Measurements from ENCODE around the gene MAPKAPK5. TPM values are rescaled to one million over a fixed set of nuclear protein-coding genes. Genes with fewer than 3 reads are reported as not detected.
"Not testable (repeated sequence)": the region's sequence is repeated elsewhere in the genome, so short reads cannot be mapped to it uniquely, and the experiment has no call there.

The MAPKAPK5 gene, protein sequence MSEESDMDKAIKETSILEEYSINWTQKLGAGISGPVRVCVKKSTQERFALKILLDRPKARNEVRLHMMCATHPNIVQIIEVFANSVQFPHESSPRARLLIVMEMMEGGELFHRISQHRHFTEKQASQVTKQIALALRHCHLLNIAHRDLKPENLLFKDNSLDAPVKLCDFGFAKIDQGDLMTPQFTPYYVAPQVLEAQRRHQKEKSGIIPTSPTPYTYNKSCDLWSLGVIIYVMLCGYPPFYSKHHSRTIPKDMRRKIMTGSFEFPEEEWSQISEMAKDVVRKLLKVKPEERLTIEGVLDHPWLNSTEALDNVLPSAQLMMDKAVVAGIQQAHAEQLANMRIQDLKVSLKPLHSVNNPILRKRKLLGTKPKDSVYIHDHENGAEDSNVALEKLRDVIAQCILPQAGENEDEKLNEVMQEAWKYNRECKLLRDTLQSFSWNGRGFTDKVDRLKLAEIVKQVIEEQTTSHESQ
- total RNA-seq (2014; rRNA removed; shearing (Covaris generic)), result 87.2 and 94.3 TPM in 2 replicates

DNA sequence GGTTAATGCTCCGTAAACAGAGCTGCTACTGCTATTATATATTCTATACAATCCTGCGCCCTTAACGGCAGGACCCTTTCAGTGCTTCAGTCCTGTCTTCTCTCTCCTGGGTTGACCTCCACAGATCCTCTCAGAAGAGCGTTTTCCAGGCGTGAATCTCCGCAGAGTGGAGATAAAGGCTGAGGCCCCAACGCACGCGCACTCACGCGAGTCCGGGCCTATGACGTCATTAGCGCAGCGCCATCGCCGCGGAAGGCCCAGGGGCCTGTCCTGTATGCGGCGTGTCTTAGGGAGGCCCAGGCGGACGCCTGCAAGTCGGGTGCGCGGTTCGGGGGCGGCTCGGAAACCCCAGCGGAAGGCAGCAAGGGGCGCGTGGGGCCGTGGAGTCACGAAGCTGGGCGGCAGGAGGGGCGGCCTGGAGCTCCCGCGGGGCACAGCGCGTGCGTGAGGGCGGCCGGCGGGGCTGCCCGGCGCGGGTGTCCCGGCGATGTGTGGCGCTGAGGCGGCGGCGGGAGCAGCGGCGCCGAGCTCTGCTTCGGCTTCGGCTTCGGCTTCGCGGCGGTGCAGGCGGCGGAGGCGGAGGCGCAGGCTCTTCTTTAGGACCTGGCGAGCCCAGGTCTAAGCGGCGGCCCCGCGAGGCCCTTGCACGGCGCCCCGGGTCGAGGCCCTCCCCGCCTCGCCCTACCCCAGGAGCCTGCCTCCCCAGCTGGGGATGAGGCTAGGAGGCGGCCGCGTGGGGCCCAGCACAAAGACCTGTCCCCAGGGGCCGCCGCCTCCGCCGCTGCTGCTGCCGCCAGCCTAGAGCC is at the start of gene MAPKAPK5:
TSS of gene MAPKAPK5 (plus strand) at position 479 of the 806 bp plus-strand sequence. CDS start 506 bp downstream, outside the sequence.
- DNase-seq (ENCODE audit: low spot score), result peak; percentile 90
- in situ Hi-C loops (cut with HindIII; ENCODE audit: low sequenced_read_pairs), result no loop called here

DNA sequence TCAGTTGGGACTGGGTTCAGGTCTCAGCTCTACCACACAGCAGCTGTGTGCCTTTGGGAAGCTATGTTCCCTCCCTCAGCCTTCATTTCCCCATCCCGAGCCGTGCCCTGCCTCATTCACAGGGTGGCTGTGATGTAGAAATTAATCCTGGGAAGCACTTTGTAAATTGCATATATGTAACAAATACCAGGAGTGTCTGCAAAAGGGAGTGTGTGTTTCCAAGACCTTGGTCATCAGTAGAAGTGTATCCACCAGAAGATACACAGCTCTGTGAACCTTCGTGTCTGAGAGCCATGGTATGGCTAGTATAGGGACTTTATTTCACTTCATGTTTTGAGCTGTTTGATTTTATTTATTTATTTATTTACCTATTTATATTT is 49.2 kb upstream of the MAPKAPK5 start:
- in situ Hi-C loops (cut with HindIII; ENCODE audit: low sequenced_read_pairs), result no loop called here
- no peak for DNase-seq (ENCODE audit: low spot score)

DNA sequence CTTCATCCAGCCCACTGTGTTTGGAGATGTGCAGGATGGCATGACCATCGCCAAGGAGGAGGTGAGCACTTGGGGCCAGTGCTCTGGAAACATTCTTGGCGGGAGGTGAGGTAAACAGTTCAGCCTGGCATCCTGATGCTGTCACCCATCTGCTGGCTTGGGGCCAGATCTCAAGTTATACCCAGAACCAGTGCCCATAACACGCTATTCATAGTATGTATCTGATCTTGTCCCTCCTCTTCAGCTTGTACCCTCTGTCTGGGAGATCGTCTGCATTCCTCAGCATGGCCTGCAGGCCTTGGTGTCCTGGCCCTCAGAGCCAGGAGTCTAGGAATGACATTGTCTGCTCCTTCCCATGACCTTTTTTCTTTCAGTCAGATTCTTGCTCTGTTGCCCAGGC is 43.8 kb upstream of the MAPKAPK5 start:
- no peak for DNase-seq (ENCODE audit: low spot score)
- in situ Hi-C loops (cut with HindIII; ENCODE audit: low sequenced_read_pairs), result no loop called here

DNA sequence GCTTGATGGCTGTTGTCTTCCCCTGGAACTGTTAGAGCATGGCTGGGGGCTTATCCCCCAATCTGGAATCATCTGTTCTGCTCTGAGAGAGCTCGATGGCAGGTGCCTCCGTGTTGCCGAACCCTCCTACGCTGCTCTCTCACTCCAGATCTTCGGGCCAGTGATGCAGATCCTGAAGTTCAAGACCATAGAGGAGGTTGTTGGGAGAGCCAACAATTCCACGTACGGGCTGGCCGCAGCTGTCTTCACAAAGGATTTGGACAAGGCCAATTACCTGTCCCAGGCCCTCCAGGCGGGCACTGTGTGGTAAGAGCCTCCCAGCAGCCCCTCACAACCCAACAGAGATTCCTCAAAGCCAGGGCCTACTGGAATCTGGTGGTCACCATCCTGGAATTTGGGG is 42.3 kb upstream of the MAPKAPK5 start:
- in situ Hi-C loops (cut with HindIII; ENCODE audit: low sequenced_read_pairs), result loop anchor here (10.0 kb wide), 1 partner anchor 105 kb away; no protein-coding TSS in a partner anchor
- no peak for DNase-seq (ENCODE audit: low spot score)

DNA sequence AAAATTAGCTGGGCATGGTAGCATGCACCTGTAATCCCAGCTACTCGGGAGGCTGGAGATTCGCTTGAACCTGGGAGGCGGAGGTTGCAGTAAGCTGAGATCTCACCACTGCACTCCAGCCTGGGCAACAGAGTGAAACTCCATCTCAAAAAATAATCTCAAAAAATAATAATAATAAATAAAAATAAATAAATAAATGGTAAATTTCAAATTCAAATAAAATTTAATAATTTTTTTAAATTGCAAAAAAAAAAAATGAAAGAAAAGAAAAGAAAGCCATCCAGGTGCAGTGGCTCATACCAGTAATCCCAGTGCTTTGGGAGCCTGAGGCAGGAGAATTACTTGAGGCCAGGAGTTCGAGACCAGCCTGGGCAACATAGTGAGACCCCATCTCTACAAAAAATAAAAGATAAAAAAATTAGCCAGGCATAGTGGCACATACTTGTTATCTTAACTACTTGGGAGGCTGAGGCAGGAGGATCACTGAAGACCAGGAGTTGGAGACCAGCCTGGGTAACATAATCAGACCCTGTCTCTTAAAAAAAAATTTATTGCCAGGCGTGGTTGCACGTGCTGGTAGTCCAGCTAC is 38.9 kb upstream of the MAPKAPK5 start:
- in situ Hi-C loops (cut with HindIII; ENCODE audit: low sequenced_read_pairs), result loop anchor here (10.0 kb wide), 1 partner anchor 108 kb away; no protein-coding TSS in a partner anchor
- DNase-seq (ENCODE audit: low spot score), result no peak

DNA sequence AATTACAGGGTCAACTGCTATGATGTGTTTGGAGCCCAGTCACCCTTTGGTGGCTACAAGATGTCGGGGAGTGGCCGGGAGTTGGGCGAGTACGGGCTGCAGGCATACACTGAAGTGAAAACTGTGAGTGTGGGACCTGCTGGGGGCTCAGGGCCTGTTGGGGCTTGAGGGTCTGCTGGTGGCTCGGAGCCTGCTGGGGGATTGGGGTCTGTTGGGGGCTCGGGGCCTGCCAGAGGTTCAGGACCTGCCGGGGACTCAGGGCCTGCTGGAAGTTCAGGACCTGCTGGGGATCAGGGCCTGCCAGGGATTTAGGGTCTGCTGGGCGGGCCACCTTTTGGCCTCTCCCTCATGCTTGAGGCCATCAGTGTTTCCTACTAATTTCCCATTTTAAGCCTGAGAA is 38.2 kb upstream of the MAPKAPK5 start:
- no peak for DNase-seq (ENCODE audit: low spot score)
- in situ Hi-C loops (cut with HindIII; ENCODE audit: low sequenced_read_pairs), result loop anchor here (10.0 kb wide), 1 partner anchor 109 kb away; no protein-coding TSS in a partner anchor

DNA sequence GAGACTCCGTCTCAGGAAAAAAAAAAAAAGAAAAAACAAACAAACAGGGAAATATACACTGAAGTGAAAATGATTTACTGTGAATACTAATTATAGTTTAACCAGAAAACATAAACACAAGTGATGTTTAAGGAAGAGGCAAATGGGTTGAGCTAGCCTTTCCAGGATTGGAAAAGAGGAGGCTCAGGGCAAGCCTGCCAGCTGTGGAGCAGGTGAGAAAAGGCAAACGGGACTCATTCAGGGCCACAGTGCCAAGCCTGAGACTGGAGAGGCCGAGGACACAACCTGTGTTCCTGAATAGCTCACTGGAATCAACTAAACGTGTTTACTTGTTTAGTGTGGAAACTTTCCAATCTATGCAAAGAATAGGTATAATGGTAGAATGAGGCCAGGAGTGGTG is 35.7 kb upstream of the MAPKAPK5 start:
- in situ Hi-C loops (cut with HindIII; ENCODE audit: low sequenced_read_pairs), result loop anchor here (10.0 kb wide), 1 partner anchor 112 kb away; no protein-coding TSS in a partner anchor

DNA sequence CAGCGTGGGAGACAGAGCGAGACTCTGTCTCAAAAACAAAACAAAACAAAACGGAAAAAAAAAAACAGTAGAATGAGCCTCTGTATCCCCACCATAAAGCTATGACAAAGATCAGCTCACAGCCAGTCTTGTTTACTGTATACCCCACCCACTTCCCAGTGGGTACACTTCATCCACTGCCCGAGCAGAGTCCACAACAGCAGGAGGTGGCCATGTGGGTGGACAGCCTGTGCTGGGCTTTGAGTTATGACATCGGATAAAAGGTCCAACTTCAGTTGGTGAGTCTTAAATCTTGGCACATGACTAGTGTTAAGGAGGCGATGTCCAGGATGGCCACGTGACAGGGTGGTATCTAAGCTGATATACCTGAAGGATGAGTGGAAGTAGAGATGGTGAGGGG is 34.8 kb upstream of the MAPKAPK5 start:
- in situ Hi-C loops (cut with HindIII; ENCODE audit: low sequenced_read_pairs), result loop anchor here (10.0 kb wide), 1 partner anchor 112 kb away; no protein-coding TSS in a partner anchor
- DNase-seq (ENCODE audit: low spot score), result no peak

More for the DNA sequence above, 35.7 kb upstream of the MAPKAPK5 start:
- DNase-seq (ENCODE audit: low spot score), result no peak

DNA sequence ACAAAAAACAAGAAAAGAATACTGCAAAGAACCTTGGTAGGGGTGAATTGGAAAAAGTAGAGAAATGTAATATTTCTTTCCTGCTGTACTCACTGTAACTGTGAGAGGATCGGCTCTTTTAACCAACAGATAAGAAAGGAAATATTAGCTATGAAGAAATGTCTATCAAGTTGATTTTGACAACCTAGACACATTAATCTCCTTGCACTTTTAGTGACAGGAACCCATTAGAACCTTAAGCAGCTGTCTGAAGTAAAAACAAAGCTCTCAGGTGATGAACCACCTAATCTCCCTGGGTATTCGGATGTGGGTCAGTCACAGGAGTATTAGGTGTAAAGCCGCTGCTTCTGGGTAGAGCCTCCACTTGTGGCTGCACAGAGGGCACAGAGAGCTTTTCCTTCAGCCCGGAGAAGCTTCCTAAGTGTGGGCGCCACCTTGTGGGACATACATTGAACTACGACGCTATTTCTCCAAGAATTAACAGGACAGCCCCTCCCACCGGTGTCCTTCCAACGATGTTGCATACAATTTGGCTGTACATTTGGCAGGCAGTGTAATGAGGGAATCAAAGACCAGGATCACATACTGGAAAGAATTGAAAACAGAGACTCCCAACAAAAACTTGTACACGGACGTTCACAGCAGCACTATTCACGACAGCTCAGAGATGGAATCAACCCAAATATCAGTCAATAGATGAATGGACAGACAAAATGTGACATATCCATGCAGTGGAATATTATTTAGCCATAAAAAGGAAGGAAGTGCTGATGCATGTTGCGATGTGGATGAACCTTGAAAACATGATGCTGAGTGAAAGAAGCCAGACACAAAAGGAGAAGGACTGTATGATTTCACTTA is 28.9 kb upstream of the MAPKAPK5 start:
- in situ Hi-C loops (cut with HindIII; ENCODE audit: low sequenced_read_pairs), result no loop called here
- peak; percentile 89 for DNase-seq (ENCODE audit: low spot score)

DNA sequence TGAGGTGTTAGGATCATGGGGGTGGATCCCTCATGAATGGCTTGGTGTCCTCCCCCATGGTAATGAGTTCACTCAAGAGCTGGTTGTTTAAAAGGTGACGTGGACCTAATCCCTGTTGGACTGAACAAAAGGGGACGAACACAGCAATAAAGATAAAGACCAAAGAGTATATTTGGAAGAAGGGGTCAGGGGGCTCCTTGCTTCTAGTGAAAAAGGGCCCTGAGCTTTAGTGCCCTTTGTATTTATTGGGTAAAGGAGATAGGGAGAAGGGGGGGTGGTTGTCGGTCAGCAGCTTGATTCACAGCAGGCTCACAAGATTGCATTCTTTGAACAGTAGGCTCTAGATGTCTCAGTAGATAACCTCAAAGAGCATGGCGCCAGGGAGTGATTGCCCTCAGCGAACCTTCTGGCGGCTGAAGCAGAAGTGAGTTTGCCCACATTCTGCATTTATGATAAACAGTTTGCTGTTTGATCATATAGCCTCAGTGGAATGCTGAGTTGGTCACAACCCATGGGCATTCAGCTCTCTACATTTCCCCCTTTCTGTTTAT is 25.9 kb upstream of the MAPKAPK5 start:
- no peak for DNase-seq (ENCODE audit: low spot score)
- in situ Hi-C loops (cut with HindIII; ENCODE audit: low sequenced_read_pairs), result no loop called here

DNA sequence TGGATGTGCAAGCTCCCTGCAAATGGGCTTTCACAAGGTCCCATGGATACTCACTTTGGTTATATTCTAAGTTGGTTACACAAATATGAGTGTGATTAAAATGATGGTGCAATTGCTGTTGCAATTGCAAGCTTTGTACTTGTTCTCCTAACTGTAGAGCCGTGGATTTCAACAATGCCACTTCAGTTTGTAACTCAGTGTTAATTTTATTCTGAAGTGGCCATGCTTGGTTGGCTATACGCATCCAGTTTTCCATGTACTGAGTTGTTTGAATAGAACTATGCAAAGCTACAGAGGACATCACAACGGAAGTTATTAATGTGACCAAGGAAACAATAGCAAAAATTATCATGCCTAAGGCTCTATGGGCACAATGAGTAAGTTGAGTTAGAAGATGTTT is 25.1 kb upstream of the MAPKAPK5 start:
- in situ Hi-C loops (cut with HindIII; ENCODE audit: low sequenced_read_pairs); DNase-seq (ENCODE audit: low spot score): not testable (repeated sequence)

DNA sequence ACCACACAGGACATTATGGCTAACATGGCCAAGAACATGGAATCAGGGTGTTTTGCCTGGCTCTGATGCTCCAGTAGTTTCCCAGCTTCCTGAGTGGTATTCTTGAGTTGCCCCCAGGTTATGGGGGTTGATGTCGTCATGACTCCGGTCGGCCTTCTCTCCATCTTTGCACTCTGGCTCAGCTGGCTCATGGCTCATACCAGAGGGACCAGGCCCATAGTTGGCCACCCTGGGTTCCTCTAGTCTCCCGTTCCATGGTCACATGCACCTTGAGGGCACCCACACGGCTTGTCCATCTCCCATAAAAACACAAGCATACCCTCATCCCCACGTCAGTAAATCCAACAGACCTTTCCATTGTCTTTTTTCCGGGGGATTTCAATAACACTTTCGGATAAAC is 23.7 kb upstream of the MAPKAPK5 start:
- no peak for DNase-seq (ENCODE audit: low spot score)
- in situ Hi-C loops (cut with HindIII; ENCODE audit: low sequenced_read_pairs), result no loop called here

DNA sequence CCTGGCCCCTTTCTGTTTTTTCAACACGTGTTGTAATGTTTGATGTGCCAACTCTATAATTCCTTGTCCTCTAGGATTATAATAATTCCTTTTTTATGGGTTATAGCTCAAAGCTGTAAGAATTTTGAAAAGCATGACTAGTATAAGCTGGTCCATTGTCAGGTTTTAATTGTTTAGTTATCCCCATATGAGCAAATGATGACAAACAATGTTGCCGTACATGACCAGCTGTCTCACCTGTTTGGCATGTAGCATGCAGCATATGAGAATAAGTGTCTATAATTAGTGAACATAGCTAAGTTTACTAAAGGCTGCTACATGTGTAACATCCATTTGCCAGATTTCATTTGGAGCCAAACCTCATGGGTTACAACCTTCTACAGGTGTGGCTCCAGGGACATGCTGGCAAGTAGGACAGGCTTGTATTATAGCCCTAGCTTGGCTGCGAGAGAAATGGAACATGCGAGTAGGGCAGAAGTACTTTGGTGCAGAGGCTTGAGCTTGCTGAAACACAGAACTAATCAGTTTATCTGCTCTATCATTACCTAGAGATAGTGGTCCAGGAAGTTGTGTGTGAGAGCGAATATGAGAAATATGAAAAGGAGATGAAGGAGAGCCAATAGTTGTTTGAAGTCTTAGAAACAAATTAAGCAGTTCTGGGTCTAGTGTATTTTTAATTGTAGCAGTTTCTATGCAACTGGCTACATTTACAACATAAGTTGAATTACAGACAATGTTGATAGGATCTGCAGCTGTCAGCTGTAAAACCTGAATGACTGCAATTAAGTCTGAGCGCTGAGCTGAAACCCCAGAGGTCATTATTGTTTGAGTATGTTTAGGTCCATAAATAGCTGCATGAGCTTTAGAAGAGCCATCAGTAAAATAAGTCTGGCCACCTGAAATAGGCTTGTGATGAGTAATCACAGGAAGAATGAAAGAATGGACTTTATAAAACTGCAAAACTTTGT is 22.6 kb upstream of the MAPKAPK5 start:
- in situ Hi-C loops (cut with HindIII; ENCODE audit: low sequenced_read_pairs), result no loop called here
- DNase-seq (ENCODE audit: low spot score), result no peak

DNA sequence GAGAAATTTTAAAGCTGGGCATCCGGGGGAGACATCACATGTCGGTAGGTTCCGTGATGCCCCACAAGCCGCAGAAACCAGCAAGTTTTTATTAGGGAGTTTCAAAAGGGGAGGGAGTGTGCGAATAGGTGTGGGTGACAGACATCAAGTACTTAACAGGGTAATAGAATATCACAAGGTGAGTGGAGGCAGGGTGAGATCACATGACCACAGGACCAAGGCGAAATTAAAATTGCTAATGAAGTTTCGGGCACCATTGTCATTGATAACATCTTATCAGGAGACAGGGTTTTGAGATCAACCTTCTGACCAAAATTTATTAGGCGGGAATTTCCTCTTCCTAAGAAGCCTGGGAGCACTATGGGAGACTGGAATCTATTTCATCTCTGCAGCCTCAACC is 21.2 kb upstream of the MAPKAPK5 start:
- DNase-seq (ENCODE audit: low spot score); in situ Hi-C loops (cut with HindIII; ENCODE audit: low sequenced_read_pairs): not testable (repeated sequence)

DNA sequence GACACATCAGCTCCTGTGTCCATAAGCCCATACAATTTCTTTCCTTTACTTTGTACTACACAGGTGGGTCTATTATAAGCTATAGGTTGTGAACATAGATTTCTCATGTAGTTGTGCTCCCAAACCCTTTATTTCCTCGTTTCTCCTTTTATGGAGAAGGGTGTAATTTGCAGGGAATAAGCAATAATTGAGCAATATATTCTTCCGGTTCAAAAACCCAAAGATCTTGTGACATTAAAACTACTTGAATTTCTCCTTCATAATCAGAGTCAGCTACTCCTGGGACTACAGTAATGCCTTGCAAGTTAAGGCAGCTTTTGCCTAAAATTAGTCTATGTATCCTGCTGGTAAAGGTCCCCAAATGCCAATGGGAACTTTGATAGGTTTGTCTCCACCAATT is 19.1 kb upstream of the MAPKAPK5 start:
- DNase-seq (ENCODE audit: low spot score), result no peak
- in situ Hi-C loops (cut with HindIII; ENCODE audit: low sequenced_read_pairs), result no loop called here

DNA sequence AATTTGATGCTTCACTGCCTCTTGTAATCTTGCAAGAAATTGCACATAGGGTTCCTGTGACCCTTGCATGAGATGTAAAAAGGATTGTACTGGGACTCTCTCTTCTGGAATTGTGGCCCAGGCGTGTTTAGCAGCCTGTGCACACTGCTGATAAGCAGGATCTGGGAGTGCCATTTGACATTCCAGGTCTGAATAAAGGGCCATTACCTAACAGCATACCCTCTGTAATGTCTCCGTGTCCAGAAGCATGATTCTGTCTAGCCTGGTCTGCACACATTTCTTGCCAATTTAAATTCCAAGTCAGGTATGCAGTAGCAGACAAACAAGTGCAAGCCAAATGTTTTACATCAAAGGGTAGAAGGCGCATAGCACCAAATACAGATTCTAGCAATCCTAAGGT is 18.1 kb upstream of the MAPKAPK5 start:
- in situ Hi-C loops (cut with HindIII; ENCODE audit: low sequenced_read_pairs), result no loop called here
- DNase-seq (ENCODE audit: low spot score), result no peak

DNA sequence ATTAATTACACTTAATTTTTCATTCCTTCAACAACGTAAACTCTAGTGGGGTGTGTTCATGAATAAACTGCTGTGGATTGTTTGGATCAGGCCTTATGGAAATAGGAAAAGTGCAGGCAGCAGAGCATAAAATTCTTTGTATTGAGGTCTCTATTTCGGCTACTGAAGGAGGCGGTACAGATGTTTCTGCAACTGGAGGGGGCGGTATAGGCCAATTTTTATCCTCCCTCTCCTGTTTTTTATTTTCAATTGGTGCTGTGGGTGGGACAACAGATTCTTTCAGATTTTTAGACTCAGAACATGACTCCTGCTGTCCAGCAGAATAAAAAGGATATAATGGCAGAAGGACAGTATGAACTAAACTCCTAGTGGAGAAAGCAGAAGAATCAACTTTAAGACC is 17.7 kb upstream of the MAPKAPK5 start:
- in situ Hi-C loops (cut with HindIII; ENCODE audit: low sequenced_read_pairs); DNase-seq (ENCODE audit: low spot score): not testable (repeated sequence)

All from G401 (cell line).